ENCODE results near the gene DNAJC25.

The DNAJC25 gene

GRCh38 chr9:111627260-111627963 is 3.7 kb upstream of the DNAJC25 start:
- DNase-seq, result no peak

GRCh38 chr9:111628411-111628810 is 2.7 kb upstream of the DNAJC25 start:
- DNase-seq, result no peak

- peak in 3 of 51 donors; percentile 25 to 54 (median 43) for DNase-seq
Observed at GRCh38 chr9:111630182-111630963, 761 bp upstream of the DNAJC25 start.

- peak in 1 of 51 donors; percentile 78 for DNase-seq
Observed at GRCh38 chr9:111630964-111631213, 245 bp upstream of the DNAJC25 start.

- DNase-seq, result no peak
Observed at GRCh38 chr9:111632060-111632459, 926 bp downstream of the DNAJC25 start.

- DNase-seq, result no peak
Observed at GRCh38 chr9:111632695-111633388, 1.7 kb downstream of the DNAJC25 start.

GRCh38 chr9:111633389-111633736 is 2.2 kb downstream of the DNAJC25 start:
- no peak for DNase-seq

- DNase-seq, result no peak
Observed at GRCh38 chr9:111634860-111635259, 3.7 kb downstream of the DNAJC25 start.

GRCh38 chr9:111637421-111637950 is 6.4 kb downstream of the DNAJC25 start:
- no peak for DNase-seq

GRCh38 chr9:111644195-111644772 is 13.2 kb downstream of the DNAJC25 start:
- DNase-seq, result no peak

GRCh38 chr9:111645806-111646205 is 14.7 kb downstream of the DNAJC25 start:
- no peak for DNase-seq

GRCh38 chr9:111646417-111646816 is 15.3 kb downstream of the DNAJC25 start:
- DNase-seq, result no peak

GRCh38 chr9:111648066-111648465 is 16.9 kb downstream of the DNAJC25 start:
- no peak for DNase-seq

- no peak for DNase-seq
Observed at GRCh38 chr9:111649016-111649415, 17.9 kb downstream of the DNAJC25 start.

- no peak for DNase-seq
Observed at GRCh38 chr9:111657051-111657450, 25.9 kb downstream of the DNAJC25 start.

- no peak for DNase-seq
Observed at GRCh38 chr9:111658943-111659342, 27.8 kb downstream of the DNAJC25 start.

GRCh38 chr9:111659691-111660090 is 28.6 kb downstream of the DNAJC25 start:
- no peak for DNase-seq

GRCh38 chr9:111661150-111661801 is 30.1 kb downstream of the DNAJC25 start, which contains the start of gene GNG10:
Gene GNG10, plus strand, starts transcription at chr9:111661605. Its CDS starts 30 bp downstream, at chr9:111661635.
- peak in 46 of 51 donors; percentile 7 to 86 (median 44) for DNase-seq

- DNase-seq, result peak in 45 of 51 donors; percentile 4 to 75 (median 44)
Observed at GRCh38 chr9:111661802-111662521, 30.8 kb downstream of the DNAJC25 start.

GRCh38 chr9:111662576-111663300 is 31.6 kb downstream of the DNAJC25 start:
- DNase-seq, result peak in 1 of 51 donors; percentile 43

Data from hypothalamus (tissue), 51 donors.